Muscle of back (tissue), 11 donors: ENCODE data around the gene LGALS7B. TPM values are rescaled to one million over a fixed set of nuclear protein-coding genes. Genes with fewer than 3 reads are reported as not detected.
"Not testable (repeated sequence)": the region's sequence is repeated elsewhere in the genome, so short reads cannot be mapped to it uniquely, and the experiment has no call there.

ENCODE experiments used
- DNase-seq, 3 donors: peaks; one replicate each; pipeline versions ENCODE4 v3.0.0 to v3.0.0-alpha.2; 2013
- polyA plus RNA-seq, 10 donors: library from polyadenylated mRNA; unstranded; fragments of 120-200 nt; gene quantifications; one replicate each; pipeline ENCODE4 v1.2.1, GENCODE V29; 2013; ENCODE audit not compliant: insufficient read length in 10 of 10

LGALS7B gene
- polyA plus RNA-seq, 10 donors = 0.46 to 90.7 (median 1.1) TPM; not detected in 2

- no peak for DNase-seq
Measured at GRCh38 chr19:38795549-38795948, 6.5 kb downstream of the LGALS7B start.

- DNase-seq = no peak
Measured at GRCh38 chr19:38796154-38796553, 7.2 kb downstream of the LGALS7B start.

- DNase-seq = not testable (repeated sequence)
Measured at GRCh38 chr19:38797781-38798180, 8.8 kb downstream of the LGALS7B start.

GRCh38 chr19:38799104-38799503, 10.1 kb downstream of the LGALS7B start:
- DNase-seq = no peak

- DNase-seq = no peak
Measured at GRCh38 chr19:38800577-38801347, 11.8 kb downstream of the LGALS7B start.

- no peak for DNase-seq
Measured at GRCh38 chr19:38801359-38802095, 12.5 kb downstream of the LGALS7B start.

- DNase-seq = no peak
Measured at GRCh38 chr19:38803543-38803942, 14.5 kb downstream of the LGALS7B start.

GRCh38 chr19:38805180-38805579, 16.2 kb downstream of the LGALS7B start:
- no peak for DNase-seq

- no peak for DNase-seq
Measured at GRCh38 chr19:38806371-38806770, 17.4 kb downstream of the LGALS7B start.

- not testable (repeated sequence) for DNase-seq
Measured at GRCh38 chr19:38807374-38808098, 18.5 kb downstream of the LGALS7B start.

GRCh38 chr19:38808741-38809140, 19.7 kb downstream of the LGALS7B start:
- DNase-seq = no peak

- no peak for DNase-seq
Measured at GRCh38 chr19:38809592-38810252, 20.7 kb downstream of the LGALS7B start.

GRCh38 chr19:38812009-38812840, 23.2 kb downstream of the LGALS7B start:
- no peak for DNase-seq

GRCh38 chr19:38812841-38813320, 23.9 kb downstream of the LGALS7B start, which contains the start of gene LGALS4:
LGALS4 (minus strand) TSS chr19:38812945; CDS start chr19:38812886, 59 bp downstream.
- DNase-seq = no peak

- DNase-seq = no peak
Measured at GRCh38 chr19:38813323-38813722, 24.3 kb downstream of the LGALS7B start.

GRCh38 chr19:38813932-38814331, 24.9 kb downstream of the LGALS7B start:
- not testable (repeated sequence) for DNase-seq

GRCh38 chr19:38815059-38816001, 26.3 kb downstream of the LGALS7B start:
- DNase-seq = no peak

- DNase-seq = no peak
Measured at GRCh38 chr19:38816131-38816750, 27.2 kb downstream of the LGALS7B start.

- no peak for DNase-seq
Measured at GRCh38 chr19:38817081-38817480, 28.1 kb downstream of the LGALS7B start.
